Esophagus squamous epithelium (tissue), 4 donors: ENCODE results near the gene ANP32E.

Experiments used
- CTCF ChIP-seq, 6 experiments: fragments of 450-650 bp in 4 of 6; fragments of 200-600 bp in 2 of 6; sonication (generic) in 2 of 6; IDR thresholded peaks; one replicate each; pipeline ENCODE4 v1.5.1; 2016 to 2019; ENCODE audit warnings: antibody characterized with exemption in 6 of 6, mild to moderate bottlenecking in 4 of 6, moderate library complexity in 4 of 6
- POLR2A ChIP-seq, 4 donors: fragments of 450-650 bp; IDR thresholded peaks; one replicate each; pipeline ENCODE4 v1.6.1; 2017; ENCODE audit warnings: antibody characterized with exemption in 4 of 4, mild to moderate bottlenecking in 4 of 4, moderate library complexity in 3 of 4

- TF ChIP-seq CTCF (IDR thresholded peaks at IDR 0.05) (no peak), POLR2A (IDR thresholded peaks at IDR 0.05) (no peak)
Measured at GRCh38 chr1:150243003-150243402, 7.1 kb upstream of the ANP32E start.
